ENCODE results near the gene ZDHHC7. TPM values are rescaled to one million over a fixed set of nuclear protein-coding genes. Genes with fewer than 3 reads are reported as not detected.

Gene ZDHHC7
- polyA plus RNA-seq, 2 of the 4 experiments (the other 2 are of a cell fraction): 42.3 to 58.0 TPM

DNA sequence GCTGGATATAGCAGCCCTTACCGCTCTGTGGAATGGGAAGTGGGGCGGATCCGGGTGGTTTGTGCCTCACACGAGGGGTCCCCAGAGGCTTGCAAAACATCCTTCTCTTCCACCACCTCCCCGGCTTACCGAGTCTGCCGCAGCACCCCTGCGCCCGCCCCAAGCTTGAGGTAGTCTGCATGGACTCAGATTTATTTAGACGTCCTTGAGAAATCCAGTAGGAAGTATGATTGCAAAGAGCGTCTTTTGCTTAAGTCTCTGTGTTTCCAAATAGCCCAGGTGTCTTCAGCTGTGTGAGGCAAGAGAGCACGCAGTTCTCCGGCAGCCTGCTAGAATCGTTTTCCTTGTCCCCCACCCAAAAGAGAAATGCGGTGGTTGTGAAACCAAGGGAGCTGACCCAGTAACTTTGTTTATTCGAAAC lies 18.7 kb upstream of the ZDHHC7 start (continued):
- TF ChIP-seq ESRRA (IDR thresholded peaks at IDR 0.05; ENCODE audit: borderline replicate concordance, low read length): no peak
- TF ChIP-seq CBX8 (IDR thresholded peaks at IDR 0.05): no peak
- no peak for TF ChIP-seq MAFK (IDR thresholded peaks at IDR 0.05; ENCODE audit: partially characterized antibody)
- TF ChIP-seq RCOR1 (IDR thresholded peaks at IDR 0.05; ENCODE audit: low read depth, low read length): no peak
- TF ChIP-seq USF2 (IDR thresholded peaks at IDR 0.05): no peak
- no peak for TF ChIP-seq REST (IDR thresholded peaks at IDR 0.05)

DNA sequence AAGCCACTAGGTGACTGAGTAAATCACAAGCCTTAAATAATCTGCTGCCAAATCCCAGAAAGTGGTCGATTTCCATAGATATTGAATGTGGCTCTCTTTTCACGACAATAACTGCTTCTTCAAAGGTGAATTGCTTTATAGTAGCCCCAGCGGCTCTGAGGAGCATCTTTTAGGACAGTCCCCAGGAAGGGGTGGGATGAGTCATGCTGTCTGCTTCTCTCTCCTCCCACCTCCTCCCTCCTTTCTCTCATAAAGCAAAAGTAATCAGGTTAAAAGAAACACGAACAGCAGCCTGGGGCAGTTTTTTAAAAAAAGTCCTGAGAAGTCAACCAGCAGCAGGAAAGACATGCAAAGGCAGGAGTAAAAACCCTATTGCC lies 18.1 kb upstream of the ZDHHC7 start:
- H3K9me3 ChIP-seq: no peaks in the 10 kb centered on the region
- DNase-seq (ENCODE audit: low read depth in 1 of 2, low spot score in 1 of 2): no peak
- peaks cover 31% of the 10 kb centered on the region for H3K4me1 ChIP-seq
- H3K27ac ChIP-seq: 0 out of 6 replicates have a peak overlapping the region, but pooled peaks of 1 of the 2 experiments have one; percentile 26
- H3K4me2 ChIP-seq: peak overlapping the region; percentile 78
- TF ChIP-seq EHMT2 (IDR thresholded peaks at IDR 0.05; ENCODE audit: low read depth) (no peak), FOSL2 (IDR thresholded peaks at IDR 0.05) (peak; percentile 32; the same call in 1 of the 2 replicates), FOSL2 (CRISPR knock-in tag; IDR thresholded peaks at IDR 0.05) (peak; percentile 83)
- under 1% methylated on average over 4 of the region's 4 CpGs for WGBS (ENCODE audit: missing lambda C conversion rate)
- H3K4me3 ChIP-seq: no peak overlapping the region; the same call in 2 of the 3 replicates
- peak; percentile 52; a peak in 4 of 6 replicates for ATAC-seq
- ChIA-PET CTCF (no interaction called here), POLR2A (no interaction called here)
- FAIRE-seq: no peak

GRCh38 chr16:85028685-85029407 lies 17.5 kb upstream of the ZDHHC7 start:
- DNase-seq (ENCODE audit: low read depth in 1 of 2, low spot score in 1 of 2) (no peak), ATAC-seq (peak; percentile 40 to 46; a peak in 5 of 6 replicates), FAIRE-seq (no peak)
- WGBS (ENCODE audit: missing lambda C conversion rate): 41% methylated on average over 17 of the region's 17 CpGs
- peak overlapping the region in 1 of 2 experiments; percentile 92; a peak in 2 of 6 replicates for H3K27ac ChIP-seq
- TF ChIP-seq KDM5A (IDR thresholded peaks at IDR 0.05): no peak
- TF ChIP-seq, protein P1, sequence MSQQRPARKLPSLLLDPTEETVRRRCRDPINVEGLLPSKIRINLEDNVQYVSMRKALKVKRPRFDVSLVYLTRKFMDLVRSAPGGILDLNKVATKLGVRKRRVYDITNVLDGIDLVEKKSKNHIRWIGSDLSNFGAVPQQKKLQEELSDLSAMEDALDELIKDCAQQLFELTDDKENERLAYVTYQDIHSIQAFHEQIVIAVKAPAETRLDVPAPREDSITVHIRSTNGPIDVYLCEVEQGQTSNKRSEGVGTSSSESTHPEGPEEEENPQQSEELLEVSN (IDR thresholded peaks at IDR 0.05; ENCODE audit: borderline replicate concordance, low read depth): no peak
- no peak for TF ChIP-seq CHD4 (IDR thresholded peaks at IDR 0.05; ENCODE audit: borderline replicate concordance)
- TF ChIP-seq JUN (IDR thresholded peaks at IDR 0.05): no peak
- TF ChIP-seq CEBPB (IDR thresholded peaks at IDR 0.05): no peak
- TF ChIP-seq REST (IDR thresholded peaks at IDR 0.05): no peak
- TF ChIP-seq NR3C1 (IDR thresholded peaks at IDR 0.05): no peak
- no peak for TF ChIP-seq PHF8 (IDR thresholded peaks at IDR 0.05; ENCODE audit: borderline replicate concordance, low read depth)
- no peak for TF ChIP-seq HEYL (CRISPR knock-in tag; IDR thresholded peaks at IDR 0.05)
- no peak for TF ChIP-seq NFE2L2 (conservative IDR thresholded peaks at IDR 0.05; ENCODE audit: low read length)
- TF ChIP-seq ZNF302 (CRISPR knock-in tag; IDR thresholded peaks at IDR 0.05): no peak
- TF ChIP-seq RFX5 (IDR thresholded peaks at IDR 0.05): no peak
- TF ChIP-seq, protein P2, sequence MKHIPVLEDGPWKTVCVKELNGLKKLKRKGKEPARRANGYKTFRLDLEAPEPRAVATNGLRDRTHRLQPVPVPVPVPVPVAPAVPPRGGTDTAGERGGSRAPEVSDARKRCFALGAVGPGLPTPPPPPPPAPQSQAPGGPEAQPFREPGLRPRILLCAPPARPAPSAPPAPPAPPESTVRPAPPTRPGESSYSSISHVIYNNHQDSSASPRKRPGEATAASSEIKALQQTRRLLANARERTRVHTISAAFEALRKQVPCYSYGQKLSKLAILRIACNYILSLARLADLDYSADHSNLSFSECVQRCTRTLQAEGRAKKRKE (CRISPR knock-in tag; IDR thresholded peaks at IDR 0.05; ENCODE audit: low read depth): no peak
- no peak for TF ChIP-seq ESRRA (IDR thresholded peaks at IDR 0.05; ENCODE audit: borderline replicate concordance, low read length)
- no peak for TF ChIP-seq EHMT2 (IDR thresholded peaks at IDR 0.05; ENCODE audit: low read depth)
- CTCF ChIA-PET: interaction anchor here (1.0 to 2.9 kb wide), 8 partner anchors 10 to 274 kb away, joined by 3 to 19 read pairs (median 4); no protein-coding TSS in a partner anchor
- H3K9me3 ChIP-seq: no peaks in the 10 kb centered on the region
- peak overlapping the region; percentile 85; the same call in 2 of the 3 replicates for H3K4me3 ChIP-seq
- POLR2A ChIA-PET: no interaction called here
- peak overlapping the region; percentile 78 for H3K4me2 ChIP-seq
- peaks cover 31% of the 10 kb centered on the region for H3K4me1 ChIP-seq
